Activated CD4-positive, alpha-beta memory T cell treated with anti-CD3 and anti-CD28 coated beads for 36 hours (primary cell): ENCODE data around the gene FBXO47. TPM values are rescaled to one million over a fixed set of nuclear protein-coding genes. Genes with fewer than 3 reads are reported as not detected.

Source experiments
- CTCF ChIA-PET: fragments of 350-600 bp; sonication (Branson Sonifier 250); formaldehyde crosslinking; loops from one replicate; lab custom pipeline; 2021; ENCODE audit warnings: antibody characterized with exemption, inconsistent platforms; lab: Charles Lee
- POLR2A ChIA-PET: fragments of 350-600 bp; sonication (Branson Sonifier 250); formaldehyde crosslinking; loops from one replicate; lab custom pipeline; 2021; ENCODE audit warnings: antibody characterized with exemption; lab: Charles Lee
- DNase-seq: peaks from one replicate; pipeline ENCODE4 v3.0.0-alpha.2; 2020
- H3K27ac Mint-ChIP-seq: one replicate; pipeline ENCODE4 v1.8.0; 2021; ENCODE audit warnings: mixed read lengths
- H3K27me3 Mint-ChIP-seq: one replicate; pipeline ENCODE4 v1.8.0; 2021; ENCODE audit warnings: mixed read lengths
- H3K36me3 Mint-ChIP-seq: one replicate; pipeline ENCODE4 v1.8.0; 2021; ENCODE audit warnings: mixed read lengths
- H3K4me1 Mint-ChIP-seq: one replicate; pipeline ENCODE4 v1.8.0; 2021; ENCODE audit warnings: low read depth, mixed read lengths
- H3K4me3 Mint-ChIP-seq: one replicate; pipeline ENCODE4 v1.8.0; 2021; ENCODE audit warnings: mild to moderate bottlenecking, mixed read lengths
- H3K9me3 Mint-ChIP-seq: one replicate; pipeline ENCODE4 v1.8.0; 2021; ENCODE audit warnings: mixed read lengths
- intact Hi-C: fragments of 100-400 bp; cut with micrococcal nuclease; formaldehyde crosslinking; loops from one replicate; pipeline ENCODE4 v1.15.1; 2023
- microRNA-seq: library from miRNA; unstranded; fragments of <30 nt; microRNA quantifications from one replicate; pipeline ENCODE4 v1.2.0, GENCODE V29; 2022; ENCODE audit warnings: borderline number of aligned reads, borderline microRNAs expressed, borderline replicate concordance
- total RNA-seq, 2 experiments: library from RNA; stranded (reverse); gene quantifications; one replicate each; pipeline ENCODE4 v1.2.3, GENCODE V29; 2021

Gene FBXO47
- total RNA-seq, 2 experiments from 2014 or later, result not detected

DNA sequence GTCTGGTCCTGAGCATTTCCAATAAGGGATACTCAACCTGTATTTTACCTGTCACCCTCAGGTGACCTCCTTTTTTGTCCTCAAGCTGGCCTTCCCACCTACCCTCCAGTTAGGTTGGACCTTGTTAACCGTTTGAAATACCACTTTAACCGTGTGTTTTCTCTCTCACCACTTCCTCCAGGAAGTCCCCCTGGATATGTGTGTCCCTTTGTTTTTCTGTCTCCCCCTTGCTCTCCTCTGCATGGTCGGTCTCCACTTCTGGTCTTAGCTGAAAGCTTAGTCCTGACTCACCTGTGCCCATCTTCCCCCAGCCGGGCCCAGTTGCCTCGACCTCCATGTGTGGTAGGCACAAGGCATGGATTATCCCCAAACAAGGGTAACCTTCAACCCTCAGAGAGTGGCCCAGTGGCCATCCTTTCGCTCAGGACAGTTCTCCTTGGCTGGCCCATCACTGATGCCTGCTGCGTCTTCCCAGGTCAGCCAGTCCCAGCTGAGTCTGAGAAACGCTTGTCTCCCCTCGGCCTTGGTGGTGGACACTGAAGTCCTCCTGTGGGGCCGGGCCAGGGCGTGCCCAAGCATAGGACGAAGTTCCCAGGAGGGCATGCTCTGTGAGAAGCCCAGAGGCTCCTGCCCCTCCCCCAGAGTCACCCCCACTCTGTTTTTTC is 77.3 kb downstream of the FBXO47 start:
- ChIA-PET POLR2A (no interaction called here), CTCF (interaction anchor here (1.5 kb wide), 1 partner anchor 155 kb away, joined by 4 read pairs; no protein-coding TSS in a partner anchor)
- H3K27me3 Mint-ChIP-seq, result no peaks in the 10 kb centered on the region
- peak overlapping the region; percentile 84 for H3K27ac Mint-ChIP-seq
- DNase-seq, result no peak
- H3K4me3 Mint-ChIP-seq, result no peak overlapping the region
- no peaks in the 10 kb centered on the region for H3K9me3 Mint-ChIP-seq
- intact Hi-C loops, result loop anchor here (10.0 kb wide), 1 partner anchor 55 kb away; no protein-coding TSS in a partner anchor
- peaks cover 90% of the 10 kb centered on the region for H3K4me1 Mint-ChIP-seq
- H3K36me3 Mint-ChIP-seq, result peaks cover 20% of the 10 kb centered on the region

- Mint-ChIP-seq H3K27ac (peak overlapping the region; percentile 15), H3K36me3 (peaks cover 23% of the 10 kb centered on the region), H3K27me3 (no peaks in the 10 kb centered on the region), H3K4me1 (peaks cover 89% of the 10 kb centered on the region), H3K9me3 (no peaks in the 10 kb centered on the region), H3K4me3 (no peak overlapping the region)
- ChIA-PET CTCF (interaction anchor here (1.5 kb wide), 1 partner anchor 154 kb away, joined by 4 read pairs; no protein-coding TSS in a partner anchor), POLR2A (no interaction called here)
- intact Hi-C loops, result no loop called here
- DNase-seq, result no peak
Observed at GRCh38 chr17:38888842-38889241, 78.4 kb downstream of the FBXO47 start.

GRCh38 chr17:38886643-38887010 is 80.6 kb downstream of the FBXO47 start:
- H3K27ac Mint-ChIP-seq, result peak overlapping the region; percentile 49
- intact Hi-C loops, result no loop called here
- ChIA-PET POLR2A (interaction anchor here (0.9 to 1.8 kb wide), 3 partner anchors 12 to 33 kb away, joined by 3 to 5 read pairs (median 4); partner anchors contain the start of genes LASP1 and RPL23), CTCF (interaction anchor here (0.7 to 3.0 kb wide), 3 partner anchors 12 to 268 kb away, joined by 3 to 11 read pairs (median 3); no protein-coding TSS in a partner anchor)
- H3K36me3 Mint-ChIP-seq, result peaks cover 28% of the 10 kb centered on the region
- H3K4me3 Mint-ChIP-seq, result no peak overlapping the region
- no peaks in the 10 kb centered on the region for H3K27me3 Mint-ChIP-seq
- H3K4me1 Mint-ChIP-seq, result peaks cover 88% of the 10 kb centered on the region
- no peaks in the 10 kb centered on the region for H3K9me3 Mint-ChIP-seq
- DNase-seq, result no peak

Small RNAs within 50 kb of the gene (microRNA-seq; reads per million reads assigned to microRNA genes)
- not detected for gene MIR6779

Other genes starting within 250 kb of the FBXO47 start
- gene CISD3, start 237.1 kb downstream of the FBXO47 start, total RNA-seq, result 10 to 100 TPM; 54.7 to 59.1 TPM
- gene PCGF2, start 219.1 kb downstream of the FBXO47 start, total RNA-seq, result 1 to 10 TPM; 3.4 to 4.2 TPM
- gene PSMB3, start 214.7 kb downstream of the FBXO47 start, total RNA-seq, result 100 to 1,000 TPM; 335 to 348 TPM
- 10 to 100 TPM; 37.8 to 37.9 TPM for gene PIP4K2B, start 167.8 kb downstream of the FBXO47 start, total RNA-seq
- 10 to 100 TPM; 21.1 to 21.5 TPM for gene CWC25, start 142.1 kb downstream of the FBXO47 start, total RNA-seq
- 1,000 to 10,000 TPM; 1,774 to 1,791 TPM for gene RPL23, start 113.7 kb downstream of the FBXO47 start, total RNA-seq
- 100 to 1,000 TPM; 134 to 139 TPM for gene LASP1, start 97.3 kb downstream of the FBXO47 start, total RNA-seq
- 1 to 10 TPM; 1.2 to 2.2 TPM for gene PLXDC1, start 184.2 kb upstream of the FBXO47 start, total RNA-seq
- not detected for gene ARL5C, start 198.8 kb upstream of the FBXO47 start, total RNA-seq
- 10 to 100 TPM; 13.6 to 14.1 TPM for gene CACNB1, start 230.3 kb upstream of the FBXO47 start, total RNA-seq
- 1,000 to 10,000 TPM; 2,624 to 2,689 TPM for gene RPL19, start 232.9 kb upstream of the FBXO47 start, total RNA-seq